ENCODE data around the gene KIR3DL2. TPM values are rescaled to one million over a fixed set of nuclear protein-coding genes. Genes with fewer than 3 reads are reported as not detected.

The KIR3DL2 gene
- polyA plus RNA-seq, 1 donor from 2014 or later, result 1.9 TPM

Other genes with a start within 250 kb of the KIR3DL2 start
- gene LILRB1, start 220.0 kb upstream of the KIR3DL2 start, polyA plus RNA-seq, result 24.8 TPM
- 0.93 TPM for gene LILRB4, start 187.5 kb upstream of the KIR3DL2 start, polyA plus RNA-seq
- not detected for gene KIR3DL3, start 126.0 kb upstream of the KIR3DL2 start, polyA plus RNA-seq
- 0.59 TPM for gene KIR2DL3, start 111.9 kb upstream of the KIR3DL2 start, polyA plus RNA-seq
- 0.36 TPM for gene KIR2DL1, start 80.7 kb upstream of the KIR3DL2 start, polyA plus RNA-seq
- gene KIR2DL4, start 46.8 kb upstream of the KIR3DL2 start, polyA plus RNA-seq, result not detected
- 1.1 TPM for gene KIR3DL1, start 34.0 kb upstream of the KIR3DL2 start, polyA plus RNA-seq
- gene KIR2DS4, start 17.8 kb upstream of the KIR3DL2 start, polyA plus RNA-seq, result 0.43 TPM
- 0.15 TPM for gene FCAR, start 23.8 kb downstream of the KIR3DL2 start, polyA plus RNA-seq
- gene NCR1, start 55.7 kb downstream of the KIR3DL2 start, polyA plus RNA-seq, result 0.63 TPM
- 1.4 TPM for gene NLRP7, start 97.1 kb downstream of the KIR3DL2 start, polyA plus RNA-seq
- 6.7 TPM for gene NLRP2, start 115.9 kb downstream of the KIR3DL2 start, polyA plus RNA-seq
- 0.55 TPM for gene GP6, start 187.8 kb downstream of the KIR3DL2 start, polyA plus RNA-seq
- 18.7 TPM for gene RDH13, start 212.7 kb downstream of the KIR3DL2 start, polyA plus RNA-seq
- gene EPS8L1, start 225.4 kb downstream of the KIR3DL2 start, polyA plus RNA-seq, result 0.93 TPM

Measured in IgD-negative memory B cell (primary cell).